Mesenchymal stem cell (in vitro differentiated cells and primary cell): ENCODE measurements around the gene FBXO11.
"Not testable (repeated sequence)": the region's sequence is repeated elsewhere in the genome, so short reads cannot be mapped to it uniquely, and the experiment has no call there.

Experiments used
- DNase-seq: peaks from one replicate; pipeline ENCODE4 v3.0.0-alpha.2; 2013
- H2AFZ ChIP-seq: one replicate; pipeline ENCODE4 v1.6.1; 2013; ENCODE audit warnings: low read depth, mild to moderate bottlenecking, control low read depth, inconsistent platforms, low read length, moderate library complexity
- H2AK5ac ChIP-seq: 2 replicates; pipeline ENCODE4 v1.6.1; 2013; ENCODE audit warnings: low read length, moderate library complexity, mild to moderate bottlenecking, inconsistent platforms; ENCODE audit not compliant: severe bottlenecking
- H2BK120ac ChIP-seq: one replicate; pipeline ENCODE4 v1.6.1; 2013; ENCODE audit warnings: low read depth, mild to moderate bottlenecking, inconsistent platforms, low read length, moderate library complexity
- H2BK12ac ChIP-seq, 2 experiments: one replicate each; pipeline ENCODE4 v1.6.1; 2013; ENCODE audit warnings: inconsistent platforms in 2 of 2, low read length in 2 of 2, mild to moderate bottlenecking in 2 of 2, moderate library complexity in 2 of 2, control low read depth in 1 of 2
- H2BK15ac ChIP-seq: one replicate; pipeline ENCODE4 v1.6.1; 2013; ENCODE audit warnings: mild to moderate bottlenecking, low read depth, inconsistent platforms; ENCODE audit not compliant: poor library complexity, severe bottlenecking
- H2BK5ac ChIP-seq: 2 replicates; pipeline ENCODE4 v1.6.1; 2013; ENCODE audit warnings: low read depth, mild to moderate bottlenecking, low read length, control low read depth, inconsistent platforms; ENCODE audit not compliant: poor library complexity, severe bottlenecking
- H3K14ac ChIP-seq, 2 experiments: one replicate each; pipeline ENCODE4 v1.6.1; 2013; ENCODE audit warnings: inconsistent platforms in 2 of 2, low read length in 2 of 2, control low read depth in 1 of 2, mild to moderate bottlenecking in 1 of 2, moderate library complexity in 1 of 2
- H3K18ac ChIP-seq, 2 experiments: one replicate each; pipeline ENCODE4 v1.6.1; 2013; ENCODE audit warnings: inconsistent platforms in 2 of 2, low read length in 2 of 2, control low read depth in 1 of 2, low read depth in 1 of 2, mild to moderate bottlenecking in 1 of 2
- H3K23ac ChIP-seq, 2 experiments: one replicate each; pipeline ENCODE4 v1.6.1; 2013; ENCODE audit warnings: inconsistent platforms in 2 of 2, low read length in 2 of 2, mild to moderate bottlenecking in 2 of 2, moderate library complexity in 2 of 2, control low read depth in 1 of 2
- H3K27ac ChIP-seq: 2 replicates; pipeline ENCODE4 v1.5.1; 2013; ENCODE audit warnings: mild to moderate bottlenecking, moderate library complexity, low read length, control low read depth, inconsistent platforms; ENCODE audit not compliant: poor library complexity, severe bottlenecking
- H3K27me3 ChIP-seq, 2 experiments: 2 replicates each; pipeline versions ENCODE4 v1.6.1 to v1.7.0; 2013; ENCODE audit warnings: low read length in 2 of 2, mild to moderate bottlenecking in 2 of 2, moderate library complexity in 2 of 2, control low read depth in 1 of 2, inconsistent platforms in 1 of 2; ENCODE audit not compliant: control insufficient read depth in 1 of 2, insufficient read depth in 1 of 2
- H3K36me3 ChIP-seq, 2 experiments: 2 replicates each; pipeline versions ENCODE4 v1.6.1 to v1.7.0; 2013; ENCODE audit warnings: low read length in 2 of 2, control low read depth in 1 of 2, inconsistent platforms in 1 of 2, low read depth in 1 of 2, mild to moderate bottlenecking in 1 of 2; ENCODE audit not compliant: insufficient read depth in 2 of 2, control insufficient read depth in 1 of 2
- H3K4ac ChIP-seq, 2 experiments: one replicate each; pipeline ENCODE4 v1.6.1; 2013; ENCODE audit warnings: inconsistent platforms in 2 of 2, low read length in 2 of 2, mild to moderate bottlenecking in 2 of 2, moderate library complexity in 2 of 2, control low read depth in 1 of 2, low read depth in 1 of 2
- H3K4me1 ChIP-seq: 2 replicates; pipeline ENCODE4 v1.6.1; 2013; ENCODE audit warnings: low read depth, low read length, control low read depth; ENCODE audit not compliant: control insufficient read depth, insufficient read depth
- H3K4me2 ChIP-seq: 2 replicates; pipeline ENCODE4 v1.6.1; 2013; ENCODE audit warnings: low read length, mild to moderate bottlenecking, inconsistent platforms; ENCODE audit not compliant: poor library complexity, severe bottlenecking
- H3K4me3 ChIP-seq, 2 experiments: 2 replicates each; pipeline versions ENCODE4 v1.5.1 to v1.7.0; 2013; ENCODE audit warnings: low read length in 2 of 2, mild to moderate bottlenecking in 2 of 2, control low read depth in 1 of 2, low read depth in 1 of 2; ENCODE audit not compliant: insufficient read depth in 1 of 2
- H3K79me1 ChIP-seq: replicated peaks from 2 replicates; pipeline ENCODE4 v1.6.1; 2013; ENCODE audit warnings: mild to moderate bottlenecking, control low read depth, low read length, inconsistent platforms; ENCODE audit not compliant: poor library complexity, severe bottlenecking
- H3K9ac ChIP-seq: 2 replicates; pipeline ENCODE4 v1.7.0; 2013; ENCODE audit warnings: mild to moderate bottlenecking, low read length, moderate library complexity
- H3K9me3 ChIP-seq: 2 replicates; pipeline ENCODE4 v1.7.0; 2013; ENCODE audit warnings: mild to moderate bottlenecking, low read length; ENCODE audit not compliant: control insufficient read depth
- H4K8ac ChIP-seq: one replicate; pipeline ENCODE4 v1.6.1; 2013; ENCODE audit warnings: inconsistent platforms, mild to moderate bottlenecking, low read length, moderate library complexity
- H4K91ac ChIP-seq: one replicate; pipeline ENCODE4 v1.6.1; 2013; ENCODE audit warnings: mild to moderate bottlenecking, low read length, inconsistent platforms
- WGBS: methylation state at CpG from one replicate; pipeline ENCODE4 v1.1.7; 2013; ENCODE audit warnings: mixed read lengths; 5-methylcytosine and 5-hydroxymethylcytosine counted together

The FBXO11 gene

GRCh38 chr2:47897883-47898731 lies 8.2 kb downstream of the FBXO11 start:
- no peak overlapping the region for H4K91ac ChIP-seq
- no peak overlapping the region for H3K27ac ChIP-seq
- H3K9ac ChIP-seq, result peak overlapping the region; percentile 54
- H2AFZ ChIP-seq, result no peak overlapping the region
- no peak for DNase-seq
- H3K9me3 ChIP-seq, result no peaks in the 10 kb centered on the region
- no peak overlapping the region for H3K14ac ChIP-seq
- peaks cover 3% of the 10 kb centered on the region for H3K4me1 ChIP-seq
- no peaks in the 10 kb centered on the region for H3K79me1 ChIP-seq
- peak overlapping the region in 1 of 2 experiments; percentile 40 for H3K4me3 ChIP-seq
- H3K36me3 ChIP-seq, result no peaks in the 10 kb centered on the region
- H3K23ac ChIP-seq, result no peak overlapping the region
- no peak overlapping the region for H3K4ac ChIP-seq
- H2BK15ac ChIP-seq, result no peak overlapping the region
- H3K4me2 ChIP-seq, result no peak overlapping the region
- no peak overlapping the region for H4K8ac ChIP-seq
- no peak overlapping the region for H2BK12ac ChIP-seq
- no peak overlapping the region for H2BK5ac ChIP-seq
- no peak overlapping the region for H2BK120ac ChIP-seq
- WGBS, result 100% methylated on average over 1 of the region's 4 CpGs
- no peak overlapping the region for H2AK5ac ChIP-seq
- H3K18ac ChIP-seq, result no peak overlapping the region
- no peaks in the 10 kb centered on the region for H3K27me3 ChIP-seq

- H3K23ac ChIP-seq, H3K14ac ChIP-seq, H3K4ac ChIP-seq, H4K8ac ChIP-seq, H2BK5ac ChIP-seq, H3K9me3 ChIP-seq, H4K91ac ChIP-seq, H3K36me3 ChIP-seq, H3K4me1 ChIP-seq, H3K27me3 ChIP-seq, DNase-seq, H2BK120ac ChIP-seq, H2AFZ ChIP-seq, H3K4me3 ChIP-seq, H3K27ac ChIP-seq, H3K18ac ChIP-seq, H2BK12ac ChIP-seq, H2AK5ac ChIP-seq, H3K4me2 ChIP-seq, H3K79me1 ChIP-seq, H2BK15ac ChIP-seq: not testable (repeated sequence)
- H3K9ac ChIP-seq, result peak overlapping the region; percentile 54
- 90% methylated on average over 5 of the region's 5 CpGs for WGBS
These were observed 9.0 kb downstream of the FBXO11 start for GRCh38 chr2:47897191-47897882.

- no peak overlapping the region for H2BK5ac ChIP-seq
- 100% methylated on average over 5 of the region's 5 CpGs for WGBS
- DNase-seq, result no peak
These were observed 9.8 kb downstream of the FBXO11 start for GRCh38 chr2:47896450-47896968.

GRCh38 chr2:47893771-47894170 lies 12.5 kb downstream of the FBXO11 start:
- no CpG with 5 or more reads among the region's 1 CpG for WGBS

More at GRCh38 chr2:47896450-47896968, 9.8 kb downstream of the FBXO11 start:
- Histone ChIP-seq H3K18ac (no peak overlapping the region), H3K4ac (no peak overlapping the region), H4K8ac (no peak overlapping the region), H3K4me2 (no peak overlapping the region), H3K27me3 (no peaks in the 10 kb centered on the region), H2BK120ac (no peak overlapping the region), H3K14ac (no peak overlapping the region), H3K9me3 (no peaks in the 10 kb centered on the region), H3K4me1 (no peaks in the 10 kb centered on the region), H3K4me3 (no peak overlapping the region), H3K79me1 (no peaks in the 10 kb centered on the region), H3K23ac (no peak overlapping the region), H2AK5ac (no peak overlapping the region), H2BK12ac (no peak overlapping the region), H3K27ac (no peak overlapping the region), H3K9ac (no peak overlapping the region), H3K36me3 (no peaks in the 10 kb centered on the region), H4K91ac (no peak overlapping the region), H2AFZ (no peak overlapping the region), H2BK15ac (no peak overlapping the region)

More at GRCh38 chr2:47893771-47894170, 12.5 kb downstream of the FBXO11 start:
- Histone ChIP-seq H3K14ac (no peak overlapping the region), H4K8ac (no peak overlapping the region), H3K23ac (no peak overlapping the region), H3K4me2 (no peak overlapping the region), H3K9ac (no peak overlapping the region), H2BK15ac (no peak overlapping the region), H3K9me3 (no peaks in the 10 kb centered on the region), H3K4me1 (peaks cover 1% of the 10 kb centered on the region), H3K79me1 (no peaks in the 10 kb centered on the region), H2BK12ac (no peak overlapping the region), H3K4me3 (no peak overlapping the region), H2BK120ac (no peak overlapping the region), H3K36me3 (peaks cover 0 to 5% of the 10 kb centered on the region in 2 experiments), H3K4ac (no peak overlapping the region), H2AK5ac (no peak overlapping the region), H3K27ac (no peak overlapping the region), H3K18ac (no peak overlapping the region), H3K27me3 (no peaks in the 10 kb centered on the region), H2AFZ (no peak overlapping the region), H2BK5ac (no peak overlapping the region), H4K91ac (no peak overlapping the region)
- DNase-seq, result no peak
